NCI-H2196 treated with DMSO at 0.1 percent for 48 hours (cell line): ENCODE data around the gene CHI3L2.

Experiments used
- DNase-seq: peaks from one replicate; lab custom pipeline; 2025; ENCODE audit not compliant: unreplicated experiment; lab: John Stamatoyannopoulos, UW

The CHI3L2 gene

GRCh38 chr1:111220302-111220890 lies 7.1 kb upstream of the CHI3L2 start:
- DNase-seq = no peak

- DNase-seq = peak; percentile 18
Measured at GRCh38 chr1:111221276-111221632, 6.3 kb upstream of the CHI3L2 start.

DNA sequence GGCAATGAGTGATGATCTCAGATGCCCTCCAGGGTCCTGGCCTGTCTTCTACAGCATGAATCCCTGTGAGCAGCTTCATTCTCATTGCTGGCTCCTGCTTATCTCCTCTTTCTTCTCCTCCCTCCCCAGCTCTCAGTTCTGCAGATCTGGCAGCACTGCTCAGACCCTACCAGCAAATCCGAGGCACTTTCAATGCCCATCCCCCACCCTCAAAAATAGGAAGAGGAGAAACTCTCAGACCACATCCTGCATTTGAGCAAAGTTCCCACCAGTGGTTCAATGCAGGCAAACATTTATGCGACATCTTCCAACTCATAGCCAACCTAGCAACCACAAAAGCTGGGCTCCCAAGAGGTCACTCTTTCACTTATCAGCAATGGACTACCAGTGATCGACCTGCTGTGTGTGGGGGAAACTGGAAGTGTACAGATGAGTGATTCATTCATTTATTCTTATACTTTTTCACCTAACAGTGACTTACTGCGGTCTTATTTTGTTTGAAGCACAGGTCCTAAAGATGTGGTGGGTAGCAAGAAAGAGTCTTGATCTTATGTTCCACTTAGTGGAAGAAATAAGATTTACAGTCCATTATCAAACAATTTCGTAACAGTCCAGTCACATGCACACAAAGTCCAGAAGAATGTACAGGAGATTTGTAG lies 5.8 kb upstream of the CHI3L2 start:
- DNase-seq = no peak

DNA sequence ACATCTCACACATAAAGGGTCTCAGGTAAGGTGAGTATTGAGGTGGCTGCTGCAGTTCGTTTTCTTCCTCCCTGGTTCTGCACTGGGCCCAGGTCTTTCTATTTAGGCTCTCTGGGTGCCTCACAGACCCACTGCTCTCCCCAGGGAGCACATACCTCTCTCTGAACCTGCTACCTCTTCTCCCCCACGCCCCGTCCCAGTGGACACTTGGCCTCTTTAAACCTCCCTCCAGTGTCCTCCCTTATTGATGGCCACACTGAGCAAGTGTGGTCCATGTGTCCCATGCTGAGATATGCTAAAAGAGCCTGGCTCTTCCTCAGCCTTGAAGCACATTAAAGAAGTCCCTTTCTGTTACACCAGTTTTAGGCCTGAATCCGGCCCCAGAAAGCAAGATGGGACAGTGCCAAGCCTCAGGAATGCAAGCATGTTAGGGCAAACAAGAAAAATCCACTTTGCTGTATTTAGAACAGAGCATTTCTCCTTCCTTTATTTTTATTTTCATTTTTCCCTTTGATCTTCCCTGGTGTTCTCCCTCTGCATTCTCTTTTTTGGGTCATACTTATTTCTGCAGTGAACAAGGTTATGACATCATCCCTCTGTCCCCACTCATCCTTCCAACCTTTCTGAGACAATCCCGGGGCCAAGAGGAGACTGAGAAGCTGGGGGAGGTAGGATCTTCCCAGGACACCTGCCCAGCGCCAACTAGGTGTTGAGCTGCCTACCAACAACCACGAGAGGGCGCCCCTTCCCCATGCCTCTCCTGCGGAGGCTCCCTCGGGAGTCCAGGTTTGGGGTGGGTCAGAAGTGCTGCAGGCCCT lies 5.0 kb upstream of the CHI3L2 start:
- peak; percentile 65 for DNase-seq

DNA sequence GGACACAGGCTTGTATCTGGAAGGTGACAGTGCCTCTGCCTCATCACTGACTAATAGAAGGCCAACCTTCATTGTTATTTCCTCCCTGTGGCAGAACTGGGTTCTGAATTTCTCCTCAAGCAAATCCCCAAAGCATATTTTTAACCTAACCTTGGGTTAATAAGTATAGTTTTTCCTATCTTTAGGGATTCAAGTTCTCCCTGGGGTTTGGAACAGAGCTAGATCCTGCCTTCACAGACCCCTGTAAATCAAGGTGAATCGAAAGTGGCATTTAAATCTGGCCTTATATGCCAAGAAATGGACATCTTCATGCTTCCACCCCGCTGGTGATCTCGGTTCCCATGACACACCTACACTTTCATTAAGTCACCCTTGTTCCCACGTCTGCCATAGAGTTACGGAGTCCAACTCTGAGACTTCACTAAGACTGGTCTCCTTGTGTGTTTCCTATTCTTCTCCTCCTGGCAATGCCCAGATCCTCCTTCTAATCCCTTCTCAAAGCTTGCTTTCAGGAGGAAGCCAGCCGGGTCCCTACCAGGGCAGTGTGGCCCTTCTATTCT lies 4.3 kb upstream of the CHI3L2 start:
- no peak for DNase-seq

DNA sequence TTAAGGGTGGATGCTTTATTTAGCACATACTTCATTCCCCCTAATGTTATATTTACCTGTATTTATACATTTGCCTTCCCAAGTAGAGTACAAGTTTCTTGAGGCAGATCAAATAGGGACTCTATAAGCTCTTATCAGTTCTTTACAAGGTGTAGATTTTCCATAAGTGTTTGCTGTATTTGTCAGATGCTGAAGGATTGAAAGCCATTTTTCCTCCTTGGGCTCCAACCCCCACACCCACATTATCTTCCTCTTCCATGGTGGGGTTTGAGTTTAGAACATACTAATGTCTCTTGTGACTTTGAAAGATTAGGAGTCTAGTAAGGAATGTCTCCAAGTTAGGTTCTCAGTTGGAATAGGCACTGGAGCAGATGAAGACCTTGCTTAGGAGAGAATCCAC lies 2.4 kb upstream of the CHI3L2 start:
- DNase-seq = no peak

GRCh38 chr1:111225717-111226400 lies 1.7 kb upstream of the CHI3L2 start:
- DNase-seq = no peak

GRCh38 chr1:111227851-111228747 lies 586 bp downstream of the CHI3L2 start:
- DNase-seq = no peak

- DNase-seq = no peak
Measured at GRCh38 chr1:111228748-111229126, 1.2 kb downstream of the CHI3L2 start.

- DNase-seq = no peak
Measured at GRCh38 chr1:111232134-111232533, 4.6 kb downstream of the CHI3L2 start.

GRCh38 chr1:111234258-111234657 lies 6.7 kb downstream of the CHI3L2 start:
- DNase-seq = no peak

DNA sequence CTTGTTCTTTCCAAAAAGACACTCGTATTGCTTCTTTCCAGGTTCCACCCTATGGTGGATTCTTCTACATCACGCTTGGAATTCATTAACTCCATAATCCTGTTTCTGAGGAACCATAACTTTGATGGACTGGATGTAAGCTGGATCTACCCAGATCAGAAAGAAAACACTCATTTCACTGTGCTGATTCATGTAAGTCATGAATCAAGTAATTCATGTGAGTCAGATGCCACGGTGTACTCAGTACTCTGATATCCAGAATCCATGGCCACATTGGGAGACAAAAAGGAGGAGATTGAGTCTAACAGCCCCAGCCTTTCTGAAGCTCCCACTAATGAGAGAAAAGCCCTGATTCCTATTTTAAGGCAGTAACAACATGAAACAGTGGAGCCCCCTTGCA lies 7.4 kb downstream of the CHI3L2 start:
- DNase-seq = no peak

DNA sequence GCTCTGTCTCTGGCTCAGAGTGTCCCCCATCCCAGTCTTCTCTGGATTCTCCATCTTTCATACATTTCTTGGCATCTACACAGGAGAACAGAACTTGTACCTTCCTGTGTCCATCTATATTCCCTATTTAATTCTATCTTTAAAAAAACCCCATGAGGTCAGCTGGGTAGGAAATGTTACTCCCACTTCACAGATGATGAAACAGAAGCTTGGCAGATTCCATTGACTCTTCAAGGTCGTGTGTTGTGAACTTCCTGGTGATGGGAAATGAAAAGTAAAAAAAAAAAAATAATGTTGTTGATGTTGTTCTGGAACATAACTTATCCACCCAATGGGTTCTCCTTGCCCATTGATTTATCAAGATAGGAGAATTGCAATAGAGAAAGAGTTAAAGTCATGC lies 8.9 kb downstream of the CHI3L2 start:
- no peak for DNase-seq

DNA sequence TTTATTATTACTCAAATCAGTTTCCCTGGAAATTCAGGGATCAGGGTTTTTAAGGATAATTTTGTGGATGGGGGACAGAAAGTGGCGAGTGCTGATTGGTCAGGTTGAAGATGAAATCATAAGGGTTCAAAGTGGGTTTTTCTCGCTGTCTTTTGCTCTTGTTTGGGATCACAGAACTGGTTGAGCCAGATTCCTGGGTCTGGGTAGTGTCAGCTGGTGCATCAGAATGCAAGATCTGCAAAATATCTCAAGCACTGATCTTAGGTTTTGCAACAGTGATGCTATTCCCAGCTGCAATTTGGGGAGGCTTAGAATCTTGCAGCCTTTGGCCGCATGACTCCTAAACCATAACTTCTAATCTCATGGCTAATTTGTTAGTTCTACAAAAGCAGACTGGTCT lies 9.3 kb downstream of the CHI3L2 start:
- no peak for DNase-seq

- no peak for DNase-seq
Measured at GRCh38 chr1:111238056-111238795, 10.7 kb downstream of the CHI3L2 start.

- no peak for DNase-seq
Measured at GRCh38 chr1:111241797-111242196, 14.3 kb downstream of the CHI3L2 start.

- DNase-seq = no peak
Measured at GRCh38 chr1:111242805-111243523, 15.5 kb downstream of the CHI3L2 start.

DNA sequence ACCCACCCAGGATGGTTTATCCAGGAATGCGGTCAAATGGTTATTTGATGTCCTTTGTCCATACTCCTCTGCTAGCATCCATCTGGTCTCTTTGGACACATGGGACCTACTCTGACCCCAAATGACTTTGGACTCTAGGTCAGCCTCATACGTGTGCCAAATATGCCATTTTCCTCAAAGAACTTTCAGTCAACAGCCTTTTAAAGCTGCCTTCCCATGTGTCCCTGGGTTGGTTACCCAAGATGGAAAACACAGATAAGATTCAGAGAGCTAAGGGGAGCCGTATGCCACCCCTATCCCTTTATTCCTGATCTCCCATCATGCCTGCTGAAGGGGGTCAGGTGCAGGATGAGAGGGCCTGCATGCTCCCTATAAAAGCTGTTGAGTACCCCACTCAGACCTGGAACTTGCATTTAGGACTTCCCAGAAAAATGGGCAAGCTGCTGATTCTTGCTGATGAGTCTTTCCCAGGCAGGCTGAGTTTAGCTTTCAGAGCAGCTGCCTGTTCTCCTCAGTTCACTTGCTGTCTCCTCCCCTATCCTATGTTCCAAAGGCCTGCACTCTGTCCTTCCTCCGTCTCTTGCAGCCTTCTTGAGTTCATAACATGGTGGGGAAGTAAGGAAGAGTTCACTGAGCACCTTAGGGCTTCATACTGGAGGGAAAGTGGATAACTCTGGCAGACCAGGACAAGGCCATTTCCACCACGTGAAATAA lies 19.8 kb downstream of the CHI3L2 start:
- no peak for DNase-seq

GRCh38 chr1:111249960-111250359 lies 22.4 kb downstream of the CHI3L2 start:
- no peak for DNase-seq
